SK-N-SH treated with all-trans-retinoic acid at 6 μM for 48 hours (cell line): ENCODE data around the gene PAFAH1B1.

ENCODE experiments used
- ATAC-seq: fragments of 200-7000 bp; cut with Tn5 transposase; 3 replicates; pipeline ENCODE4 v1.9.1; 2020; ENCODE audit warnings: mild to moderate bottlenecking, moderate library complexity
- ARNTL ChIP-seq: fragments of 450-650 bp; formaldehyde crosslinking; IDR thresholded peaks from 2 replicates; pipeline ENCODE4 v1.5.0; 2020; ENCODE audit warnings: low read depth, mild to moderate bottlenecking, moderate library complexity, borderline replicate concordance
- BACH2 ChIP-seq: fragments of 250-450 bp; sonication (Bioruptor Pico); IDR thresholded peaks from 2 replicates; pipeline ENCODE4 v1.9.0; 2021; ENCODE audit warnings: mild to moderate bottlenecking, borderline replicate concordance
- CREB5 ChIP-seq: fragments of 250-450 bp; sonication (Bioruptor Pico); IDR thresholded peaks from 2 replicates; pipeline ENCODE4 v1.5.1; 2020; ENCODE audit warnings: low read depth, mild to moderate bottlenecking, moderate library complexity
- CSDC2 ChIP-seq: fragments of 250-450 bp; sonication (Bioruptor Pico); IDR thresholded peaks from 2 replicates; pipeline ENCODE4 v1.5.0; 2020; ENCODE audit warnings: mild to moderate bottlenecking, moderate library complexity
- ESRRG ChIP-seq: fragments of 250-450 bp; sonication (Bioruptor Pico); IDR thresholded peaks from 2 replicates; pipeline ENCODE4 v1.6.1; 2021; ENCODE audit warnings: mild to moderate bottlenecking
- GLIS3 ChIP-seq: fragments of 250-450 bp; sonication (Bioruptor Pico); IDR thresholded peaks from 2 replicates; pipeline ENCODE4 v1.5.0; 2020; ENCODE audit warnings: mild to moderate bottlenecking, moderate library complexity
- OSR1 ChIP-seq: fragments of 250-450 bp; sonication (Bioruptor Pico); IDR thresholded peaks from 2 replicates; pipeline ENCODE4 v1.8.0; 2022; ENCODE audit warnings: moderate library complexity, mild to moderate bottlenecking, inconsistent platforms
- RARB ChIP-seq: fragments of 250-450 bp; sonication (Bioruptor Pico); IDR thresholded peaks from 2 replicates; pipeline ENCODE4 v1.8.0; 2021; ENCODE audit warnings: mild to moderate bottlenecking, moderate library complexity
- SNAI2 ChIP-seq: fragments of 250-450 bp; sonication (Bioruptor Pico); IDR thresholded peaks from 2 replicates; pipeline ENCODE4 v1.5.0; 2020; ENCODE audit warnings: mild to moderate bottlenecking, moderate library complexity
- TCF4 ChIP-seq: fragments of 250-450 bp; sonication (Bioruptor Pico); IDR thresholded peaks from 2 replicates; pipeline ENCODE4 v1.8.0; 2021; ENCODE audit warnings: mild to moderate bottlenecking, moderate library complexity, borderline replicate concordance
- TOX ChIP-seq: fragments of 250-450 bp; sonication (Bioruptor Pico); IDR thresholded peaks from 2 replicates; pipeline ENCODE4 v1.8.0; 2021; ENCODE audit warnings: mild to moderate bottlenecking, moderate library complexity, borderline replicate concordance
- ZC3H10 ChIP-seq: fragments of 250-450 bp; sonication (Bioruptor Pico); IDR thresholded peaks from 2 replicates; pipeline ENCODE4 v1.5.1; 2021; ENCODE audit warnings: mild to moderate bottlenecking, moderate library complexity
- ZFP3 ChIP-seq: fragments of 250-450 bp; sonication (Bioruptor Pico); IDR thresholded peaks from 2 replicates; pipeline ENCODE4 v1.5.0; 2020; ENCODE audit warnings: mild to moderate bottlenecking, moderate library complexity
- ZFP30 ChIP-seq: fragments of 450-650 bp; formaldehyde crosslinking; IDR thresholded peaks from 2 replicates; pipeline ENCODE4 v1.5.0; 2022; ENCODE audit warnings: mild to moderate bottlenecking, moderate library complexity
- ZNF565 ChIP-seq: fragments of 450-650 bp; formaldehyde crosslinking; conservative IDR thresholded peaks from 2 replicates; pipeline ENCODE4 v1.5.0; 2020; ENCODE audit warnings: low read depth, mild to moderate bottlenecking, moderate library complexity
- TF ChIP-seq, protein P1 (sequence below): fragments of 250-450 bp; sonication (Bioruptor Pico); IDR thresholded peaks from 2 replicates; pipeline ENCODE4 v1.5.1; 2021; ENCODE audit warnings: mild to moderate bottlenecking, moderate library complexity
- TF ChIP-seq, protein P2 (sequence below): fragments of 250-450 bp; sonication (Bioruptor Pico); IDR thresholded peaks from 2 replicates; pipeline ENCODE4 v1.8.0; 2020; ENCODE audit warnings: mild to moderate bottlenecking, moderate library complexity, borderline replicate concordance
- TF ChIP-seq, protein P3 (sequence below): fragments of 250-450 bp; sonication (Bioruptor Pico); IDR thresholded peaks from 2 replicates; pipeline ENCODE4 v1.5.0; 2020; ENCODE audit warnings: mild to moderate bottlenecking, moderate library complexity
- TF ChIP-seq, protein P4 (sequence below): fragments of 250-450 bp; sonication (Bioruptor Pico); IDR thresholded peaks from 2 replicates; pipeline ENCODE4 v1.8.0; 2021; ENCODE audit warnings: low read depth, mild to moderate bottlenecking, moderate library complexity, borderline replicate concordance

Gene PAFAH1B1

GRCh38 chr17:2563061-2563460, 30.4 kb upstream of the PAFAH1B1 start:
- no peak for TF ChIP-seq RARB
- no peak for TF ChIP-seq ZFP30
- no peak for TF ChIP-seq ZNF565 (CRISPR knock-in tag)
- TF ChIP-seq OSR1, result no peak
- TF ChIP-seq, protein P1, sequence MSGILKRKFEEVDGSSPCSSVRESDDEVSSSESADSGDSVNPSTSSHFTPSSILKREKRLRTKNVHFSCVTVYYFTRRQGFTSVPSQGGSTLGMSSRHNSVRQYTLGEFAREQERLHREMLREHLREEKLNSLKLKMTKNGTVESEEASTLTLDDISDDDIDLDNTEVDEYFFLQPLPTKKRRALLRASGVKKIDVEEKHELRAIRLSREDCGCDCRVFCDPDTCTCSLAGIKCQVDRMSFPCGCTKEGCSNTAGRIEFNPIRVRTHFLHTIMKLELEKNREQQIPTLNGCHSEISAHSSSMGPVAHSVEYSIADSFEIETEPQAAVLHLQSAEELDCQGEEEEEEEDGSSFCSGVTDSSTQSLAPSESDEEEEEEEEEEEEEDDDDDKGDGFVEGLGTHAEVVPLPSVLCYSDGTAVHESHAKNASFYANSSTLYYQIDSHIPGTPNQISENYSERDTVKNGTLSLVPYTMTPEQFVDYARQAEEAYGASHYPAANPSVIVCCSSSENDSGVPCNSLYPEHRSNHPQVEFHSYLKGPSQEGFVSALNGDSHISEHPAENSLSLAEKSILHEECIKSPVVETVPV (CRISPR knock-in tag), result no peak
- TF ChIP-seq, protein P2, sequence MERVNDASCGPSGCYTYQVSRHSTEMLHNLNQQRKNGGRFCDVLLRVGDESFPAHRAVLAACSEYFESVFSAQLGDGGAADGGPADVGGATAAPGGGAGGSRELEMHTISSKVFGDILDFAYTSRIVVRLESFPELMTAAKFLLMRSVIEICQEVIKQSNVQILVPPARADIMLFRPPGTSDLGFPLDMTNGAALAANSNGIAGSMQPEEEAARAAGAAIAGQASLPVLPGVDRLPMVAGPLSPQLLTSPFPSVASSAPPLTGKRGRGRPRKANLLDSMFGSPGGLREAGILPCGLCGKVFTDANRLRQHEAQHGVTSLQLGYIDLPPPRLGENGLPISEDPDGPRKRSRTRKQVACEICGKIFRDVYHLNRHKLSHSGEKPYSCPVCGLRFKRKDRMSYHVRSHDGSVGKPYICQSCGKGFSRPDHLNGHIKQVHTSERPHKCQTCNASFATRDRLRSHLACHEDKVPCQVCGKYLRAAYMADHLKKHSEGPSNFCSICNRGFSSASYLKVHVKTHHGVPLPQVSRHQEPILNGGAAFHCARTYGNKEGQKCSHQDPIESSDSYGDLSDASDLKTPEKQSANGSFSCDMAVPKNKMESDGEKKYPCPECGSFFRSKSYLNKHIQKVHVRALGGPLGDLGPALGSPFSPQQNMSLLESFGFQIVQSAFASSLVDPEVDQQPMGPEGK (CRISPR knock-in tag), result no peak
- no peak for TF ChIP-seq SNAI2 (CRISPR knock-in tag)
- TF ChIP-seq CSDC2 (CRISPR knock-in tag), result no peak
- TF ChIP-seq ARNTL (CRISPR knock-in tag), result no peak
- TF ChIP-seq ZFP3 (CRISPR knock-in tag), result no peak
- no peak for TF ChIP-seq CREB5
- TF ChIP-seq, protein P3, sequence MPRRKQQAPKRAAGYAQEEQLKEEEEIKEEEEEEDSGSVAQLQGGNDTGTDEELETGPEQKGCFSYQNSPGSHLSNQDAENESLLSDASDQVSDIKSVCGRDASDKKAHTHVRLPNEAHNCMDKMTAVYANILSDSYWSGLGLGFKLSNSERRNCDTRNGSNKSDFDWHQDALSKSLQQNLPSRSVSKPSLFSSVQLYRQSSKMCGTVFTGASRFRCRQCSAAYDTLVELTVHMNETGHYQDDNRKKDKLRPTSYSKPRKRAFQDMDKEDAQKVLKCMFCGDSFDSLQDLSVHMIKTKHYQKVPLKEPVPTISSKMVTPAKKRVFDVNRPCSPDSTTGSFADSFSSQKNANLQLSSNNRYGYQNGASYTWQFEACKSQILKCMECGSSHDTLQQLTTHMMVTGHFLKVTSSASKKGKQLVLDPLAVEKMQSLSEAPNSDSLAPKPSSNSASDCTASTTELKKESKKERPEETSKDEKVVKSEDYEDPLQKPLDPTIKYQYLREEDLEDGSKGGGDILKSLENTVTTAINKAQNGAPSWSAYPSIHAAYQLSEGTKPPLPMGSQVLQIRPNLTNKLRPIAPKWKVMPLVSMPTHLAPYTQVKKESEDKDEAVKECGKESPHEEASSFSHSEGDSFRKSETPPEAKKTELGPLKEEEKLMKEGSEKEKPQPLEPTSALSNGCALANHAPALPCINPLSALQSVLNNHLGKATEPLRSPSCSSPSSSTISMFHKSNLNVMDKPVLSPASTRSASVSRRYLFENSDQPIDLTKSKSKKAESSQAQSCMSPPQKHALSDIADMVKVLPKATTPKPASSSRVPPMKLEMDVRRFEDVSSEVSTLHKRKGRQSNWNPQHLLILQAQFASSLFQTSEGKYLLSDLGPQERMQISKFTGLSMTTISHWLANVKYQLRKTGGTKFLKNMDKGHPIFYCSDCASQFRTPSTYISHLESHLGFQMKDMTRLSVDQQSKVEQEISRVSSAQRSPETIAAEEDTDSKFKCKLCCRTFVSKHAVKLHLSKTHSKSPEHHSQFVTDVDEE (CRISPR knock-in tag), result no peak
- no peak for TF ChIP-seq ZC3H10 (CRISPR knock-in tag)
- no peak for TF ChIP-seq TCF4 (CRISPR knock-in tag)
- TF ChIP-seq ESRRG, result no peak
- TF ChIP-seq, protein P4, sequence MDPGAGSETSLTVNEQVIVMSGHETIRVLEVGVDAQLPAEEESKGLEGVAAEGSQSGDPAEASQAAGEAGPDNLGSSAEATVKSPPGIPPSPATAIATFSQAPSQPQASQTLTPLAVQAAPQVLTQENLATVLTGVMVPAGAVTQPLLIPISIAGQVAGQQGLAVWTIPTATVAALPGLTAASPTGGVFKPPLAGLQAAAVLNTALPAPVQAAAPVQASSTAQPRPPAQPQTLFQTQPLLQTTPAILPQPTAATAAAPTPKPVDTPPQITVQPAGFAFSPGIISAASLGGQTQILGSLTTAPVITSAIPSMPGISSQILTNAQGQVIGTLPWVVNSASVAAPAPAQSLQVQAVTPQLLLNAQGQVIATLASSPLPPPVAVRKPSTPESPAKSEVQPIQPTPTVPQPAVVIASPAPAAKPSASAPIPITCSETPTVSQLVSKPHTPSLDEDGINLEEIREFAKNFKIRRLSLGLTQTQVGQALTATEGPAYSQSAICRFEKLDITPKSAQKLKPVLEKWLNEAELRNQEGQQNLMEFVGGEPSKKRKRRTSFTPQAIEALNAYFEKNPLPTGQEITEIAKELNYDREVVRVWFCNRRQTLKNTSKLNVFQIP, result no peak
- TF ChIP-seq BACH2 (CRISPR knock-in tag), result no peak
- TF ChIP-seq GLIS3 (CRISPR knock-in tag), result no peak
- no peak for ATAC-seq

DNA sequence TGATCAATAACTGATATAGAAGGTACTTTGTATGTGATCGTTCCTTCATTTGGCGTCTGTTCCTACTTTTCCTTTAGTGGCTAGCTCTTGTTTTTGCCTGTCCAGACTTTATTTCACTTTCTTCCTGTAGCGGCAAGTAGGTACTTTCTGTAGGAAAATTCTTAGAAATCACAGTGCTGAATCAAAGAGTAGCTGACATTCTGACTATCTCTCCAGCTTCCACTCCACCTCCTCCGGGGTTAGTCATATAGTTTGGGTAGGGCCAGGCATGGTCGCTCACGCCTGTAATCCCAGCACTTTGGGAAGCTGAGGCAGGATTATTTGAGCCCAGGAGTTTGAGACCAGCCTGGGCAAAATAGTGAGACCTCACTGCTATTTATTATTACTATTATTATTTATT, 29.9 kb upstream of the PAFAH1B1 start:
- no peak for TF ChIP-seq CREB5
- no peak for TF ChIP-seq ARNTL (CRISPR knock-in tag)
- TF ChIP-seq RARB, result no peak
- TF ChIP-seq TOX, result no peak
- ATAC-seq, result no peak

- TF ChIP-seq, protein P3 (CRISPR knock-in tag), result no peak
- TF ChIP-seq RARB, result no peak
- TF ChIP-seq TCF4 (CRISPR knock-in tag), result no peak
- TF ChIP-seq TOX, result no peak
- TF ChIP-seq, protein P1 (CRISPR knock-in tag), result no peak
- ATAC-seq, result no peak
Observed at GRCh38 chr17:2564877-2565276, 28.6 kb upstream of the PAFAH1B1 start.
